Astrocyte of the cerebellum (primary cell): ENCODE measurements around the gene IQSEC1.

Source experiments
- DNase-seq: peaks from one replicate; pipeline ENCODE4 v3.0.0-alpha.2; 2011; ENCODE audit warnings: low read depth
- H3K4me3 ChIP-seq: 2 replicates; pipeline ENCODE4 v1.5.1; 2011; ENCODE audit warnings: mild to moderate bottlenecking, low read depth, low read length, moderate library complexity
- CTCF ChIP-seq: IDR thresholded peaks from 2 replicates; pipeline ENCODE4 v1.5.1; 2012; ENCODE audit warnings: low read length, low read depth, moderate library complexity, mild to moderate bottlenecking; ENCODE audit errors: missing control alignments
- in situ Hi-C: cut with HindIII; loops from 2 replicates; pipeline ENCODE4 v1.10.0; 2017; ENCODE audit warnings: low sequenced_read_pairs

Gene IQSEC1

GRCh38 chr3:13042127-13042701, 31.0 kb downstream of the IQSEC1 start:
- no peak overlapping the region for H3K4me3 ChIP-seq
- no peak for TF ChIP-seq CTCF
- no peak for DNase-seq
- in situ Hi-C loops: no loop called here

GRCh38 chr3:13041113-13041776, 32.0 kb downstream of the IQSEC1 start:
- in situ Hi-C loops: no loop called here
- TF ChIP-seq CTCF: no peak
- no peak overlapping the region for H3K4me3 ChIP-seq

GRCh38 chr3:13040361-13041074, 32.7 kb downstream of the IQSEC1 start:
- no peak for TF ChIP-seq CTCF
- no peak for DNase-seq
- in situ Hi-C loops: no loop called here
- H3K4me3 ChIP-seq: no peak overlapping the region

More at GRCh38 chr3:13041113-13041776, 32.0 kb downstream of the IQSEC1 start:
- DNase-seq: no peak

GRCh38 chr3:13039213-13039896, 33.9 kb downstream of the IQSEC1 start:
- in situ Hi-C loops: no loop called here
- no peak for DNase-seq
- TF ChIP-seq CTCF: no peak
- no peak overlapping the region for H3K4me3 ChIP-seq

GRCh38 chr3:13037458-13038117, 35.6 kb downstream of the IQSEC1 start:
- TF ChIP-seq CTCF: no peak
- no peak for DNase-seq
- no peak overlapping the region for H3K4me3 ChIP-seq
- in situ Hi-C loops: no loop called here

- TF ChIP-seq CTCF: no peak
- in situ Hi-C loops: loop anchor here (5.0 kb wide), 1 partner anchor 42 kb away; no protein-coding TSS in a partner anchor
- no peak for DNase-seq
- H3K4me3 ChIP-seq: no peak overlapping the region
Observed at GRCh38 chr3:13034861-13035260, 38.4 kb downstream of the IQSEC1 start.
